HG03108 (cell line): ENCODE results near the gene PIK3R1.

Source experiments
- ATAC-seq: cut with Tn5 transposase; IDR thresholded peaks from one replicate; pipeline ENCODE4 v1.9.1; 2021; ENCODE audit warnings: moderate library complexity; ENCODE audit not compliant: unreplicated experiment

The PIK3R1 gene

GRCh38 chr5:68215208-68215897, at the start of gene PIK3R1:
Gene PIK3R1, plus strand, starts transcription at chr5:68215756. Its CDS starts 10,920 bp downstream, at chr5:68226676.
- peak; percentile 84 for ATAC-seq

GRCh38 chr5:68167195-68167651, 48.3 kb upstream of the PIK3R1 start:
- no peak for ATAC-seq

DNA sequence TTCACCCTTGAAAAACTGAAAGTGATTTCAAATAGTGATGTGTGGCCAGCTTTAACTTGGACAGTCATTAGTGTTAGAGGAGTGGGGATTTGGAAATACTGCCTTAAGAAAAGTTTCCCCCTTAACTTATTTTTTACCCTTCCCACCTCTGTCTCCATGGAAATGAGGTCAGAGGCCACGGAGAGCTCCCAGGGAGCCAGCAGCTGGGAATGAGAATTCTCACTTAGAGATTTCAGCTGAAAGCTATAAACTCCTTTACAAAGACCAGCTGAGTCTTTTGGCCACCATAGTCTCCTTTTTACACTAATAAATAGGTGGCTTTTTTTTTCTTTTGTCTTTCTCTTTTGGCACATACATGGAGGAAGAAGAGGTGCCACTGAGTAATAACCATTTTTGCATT, 45.7 kb upstream of the PIK3R1 start:
- no peak for ATAC-seq

DNA sequence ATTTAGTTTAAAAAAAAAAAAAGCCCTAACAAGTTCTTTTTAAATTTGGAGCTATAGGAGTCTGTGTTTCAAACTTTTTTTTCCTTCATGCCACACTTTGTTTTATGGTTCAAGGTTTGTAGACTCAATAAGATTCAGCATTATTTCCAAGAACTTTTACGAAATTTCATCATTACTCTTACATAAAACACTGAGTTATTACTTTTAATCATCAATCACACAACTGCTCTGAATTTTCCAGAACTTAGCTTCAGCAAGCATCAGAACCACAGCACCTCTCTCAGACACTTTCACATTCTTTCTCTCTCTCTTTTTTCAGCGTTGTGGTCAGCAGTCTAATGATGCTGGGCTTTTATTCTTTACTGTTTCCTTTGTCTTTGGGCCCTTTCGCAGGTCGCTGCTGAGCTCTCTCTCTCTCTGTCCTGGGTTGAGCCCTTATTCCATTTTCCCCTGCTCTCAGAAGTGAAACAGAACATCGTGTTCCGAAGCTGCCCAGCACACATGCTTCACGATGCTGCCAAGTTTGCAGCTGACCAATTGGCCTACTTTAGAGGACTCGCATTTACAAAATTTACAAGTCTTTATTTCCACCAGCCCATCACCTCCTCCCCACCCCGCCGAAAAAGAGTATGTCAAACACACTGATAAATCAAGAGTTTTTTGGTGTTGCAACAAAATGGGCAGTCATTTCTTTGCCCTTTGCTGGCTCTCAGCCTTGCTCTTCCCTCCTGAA, 44.6 kb upstream of the PIK3R1 start:
- no peak for ATAC-seq

GRCh38 chr5:68172314-68172713, 43.2 kb upstream of the PIK3R1 start:
- no peak for ATAC-seq

- no peak for ATAC-seq
These were observed 42.5 kb upstream of the PIK3R1 start for GRCh38 chr5:68173007-68173406.

- ATAC-seq: no peak
These were observed 39.3 kb upstream of the PIK3R1 start for GRCh38 chr5:68176253-68176652.

DNA sequence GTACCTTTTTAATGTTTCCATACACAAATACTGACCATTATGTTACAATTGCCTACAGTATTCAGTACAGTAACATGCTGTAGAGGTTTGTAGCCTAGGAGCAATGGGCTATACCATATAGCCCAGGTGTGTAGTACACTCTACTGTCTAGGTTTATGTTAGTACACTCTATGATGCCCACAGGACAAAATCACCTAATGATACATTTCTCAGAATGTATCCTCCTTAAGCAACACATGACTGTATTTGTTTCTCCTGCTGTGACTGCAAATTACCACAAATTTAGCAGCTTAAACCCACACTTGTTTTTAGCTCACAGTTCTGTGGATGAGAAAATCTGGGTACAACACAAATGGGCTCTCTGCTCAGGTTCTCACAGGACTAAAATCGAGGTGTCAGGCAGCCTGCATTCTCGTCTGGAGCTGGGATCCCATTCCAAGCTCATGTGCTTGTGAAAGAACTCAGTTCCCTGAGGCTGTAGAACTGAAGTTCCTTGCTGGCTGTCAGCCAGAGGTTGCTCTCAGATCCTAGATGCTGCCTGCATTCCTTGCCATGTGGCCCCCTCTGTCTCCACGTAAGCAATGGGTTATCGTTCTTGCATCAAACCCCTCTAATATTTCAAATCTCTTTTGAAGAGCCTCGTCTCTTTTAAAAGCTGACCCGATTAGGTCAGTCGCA, 38.6 kb upstream of the PIK3R1 start:
- ATAC-seq: no peak

DNA sequence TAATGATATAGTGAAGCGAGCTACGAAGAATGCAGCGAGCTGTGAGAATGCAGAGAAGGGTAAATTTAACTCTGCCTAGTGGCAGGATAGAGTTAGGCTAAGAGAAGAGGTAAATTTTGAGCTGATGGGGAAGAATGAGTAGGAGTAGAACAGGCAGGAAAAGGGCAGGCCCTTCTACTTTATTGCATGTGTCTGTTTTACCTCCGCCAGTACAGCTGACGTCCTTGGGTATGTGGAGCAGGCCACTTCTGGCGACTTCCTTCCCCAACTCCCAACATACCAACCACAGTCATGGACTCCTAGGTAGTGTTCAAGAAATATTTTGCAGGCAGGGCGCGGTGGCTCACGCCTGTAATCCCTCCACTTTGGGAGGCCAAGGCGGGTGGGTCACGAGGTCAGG, 37.9 kb upstream of the PIK3R1 start:
- no peak for ATAC-seq

GRCh38 chr5:68178579-68178978, 37.0 kb upstream of the PIK3R1 start:
- no peak for ATAC-seq

- ATAC-seq: no peak
These were observed 35.2 kb upstream of the PIK3R1 start for GRCh38 chr5:68180121-68181038.

- no peak for ATAC-seq
These were observed 34.4 kb upstream of the PIK3R1 start for GRCh38 chr5:68181039-68181599.

- no peak for ATAC-seq
These were observed 33.5 kb upstream of the PIK3R1 start for GRCh38 chr5:68182094-68182493.

DNA sequence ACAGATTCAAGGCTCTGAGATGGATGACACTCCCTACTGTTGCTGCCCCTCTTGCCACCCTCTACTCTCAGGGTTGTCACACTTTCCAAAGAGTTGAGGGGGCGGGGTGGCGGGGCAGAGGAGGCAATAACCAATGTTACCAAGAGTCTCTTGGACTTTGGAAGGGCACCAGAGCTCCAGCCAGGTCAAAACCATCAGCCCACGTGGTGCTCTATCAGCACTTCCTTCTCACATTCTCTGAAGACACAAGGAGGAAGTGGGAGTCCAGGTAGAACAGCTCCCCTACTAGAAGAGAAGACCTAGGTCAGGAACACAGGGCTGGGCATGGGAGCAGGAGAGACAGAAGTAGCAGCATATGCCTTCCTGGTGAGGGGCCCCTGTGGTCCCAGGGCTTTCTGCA, 33.0 kb upstream of the PIK3R1 start:
- ATAC-seq: no peak

DNA sequence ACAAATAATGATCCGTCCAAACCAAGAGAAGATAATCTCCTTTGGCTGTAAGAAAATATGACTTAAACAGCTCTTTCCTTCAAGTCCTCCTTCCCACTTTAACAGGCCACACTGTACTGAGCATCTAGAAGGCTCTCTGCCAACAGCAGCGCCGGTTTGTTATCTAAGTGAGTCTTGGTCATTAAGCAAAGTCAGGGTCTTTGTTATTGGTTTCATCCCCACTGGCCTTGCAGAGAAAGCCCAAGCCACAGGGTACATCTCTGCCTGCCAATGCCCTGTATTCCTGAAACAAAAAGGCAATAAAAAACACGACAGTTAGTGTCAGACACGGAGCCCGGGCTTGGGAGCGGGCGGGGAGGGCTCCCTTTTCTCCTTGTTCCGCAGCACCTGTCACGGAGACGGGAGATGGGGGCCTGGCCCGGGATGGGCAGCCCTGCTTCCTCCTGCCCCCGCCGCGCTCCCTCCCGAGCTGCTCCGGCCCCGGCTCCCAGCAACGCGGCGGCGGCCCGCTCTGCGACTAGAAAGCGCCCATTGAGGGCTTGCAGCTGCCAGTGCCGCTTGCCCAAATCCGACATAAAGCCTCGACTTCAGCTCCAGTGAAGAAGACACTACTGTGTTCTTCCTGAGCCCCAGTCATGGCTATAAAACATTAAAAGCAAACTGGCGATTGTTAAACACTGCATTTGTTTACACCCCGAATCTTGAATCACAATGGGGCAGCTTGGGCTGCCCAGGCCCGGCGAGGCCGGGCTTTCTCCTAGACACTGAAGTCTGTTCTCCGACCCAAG, 28.1 kb upstream of the PIK3R1 start:
- ATAC-seq: no peak

- no peak for ATAC-seq
These were observed 26.4 kb upstream of the PIK3R1 start for GRCh38 chr5:68189171-68189570.

- ATAC-seq: no peak
These were observed 25.9 kb upstream of the PIK3R1 start for GRCh38 chr5:68189613-68190012.

DNA sequence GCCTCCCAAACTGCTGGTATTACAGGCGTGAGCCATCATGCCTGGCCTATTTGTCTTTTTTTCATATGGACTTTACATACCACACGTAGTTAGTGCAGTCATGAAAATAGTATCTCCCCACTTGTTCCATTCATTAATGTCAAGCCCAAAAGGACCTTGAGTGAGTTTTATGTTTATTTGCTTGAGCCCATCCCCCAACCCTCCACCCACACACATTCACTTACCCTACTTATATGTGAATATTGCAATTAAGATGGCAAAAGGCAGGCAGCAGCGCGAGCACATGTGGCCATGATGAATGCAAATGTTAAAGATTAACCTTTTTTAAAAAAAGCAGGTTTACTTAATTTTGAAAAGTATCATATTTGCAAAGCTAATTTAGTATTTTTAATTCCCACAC, 24.9 kb upstream of the PIK3R1 start:
- no peak for ATAC-seq

- ATAC-seq: no peak
These were observed 24.3 kb upstream of the PIK3R1 start for GRCh38 chr5:68191083-68191791.
